B cell (primary cell): ENCODE data around the gene TARBP2. TPM values are rescaled to one million over a fixed set of nuclear protein-coding genes. Genes with fewer than 3 reads are reported as not detected.

Experiments
- ATAC-seq: fragments of 200-7000 bp; cut with Tn5 transposase; one replicate; pipeline ENCODE4 v1.10.0; 2021; ENCODE audit warnings: low read depth, mild to moderate bottlenecking, moderate number of reproducible peaks, moderate library complexity
- CTCF ChIA-PET: fragments of 350-600 bp; sonication (Branson Sonifier 250); formaldehyde crosslinking; loops from one replicate; lab custom pipeline; 2021; ENCODE audit warnings: antibody characterized with exemption, inconsistent platforms; lab: Charles Lee
- POLR2A ChIA-PET: fragments of 350-600 bp; sonication (Branson Sonifier 250); formaldehyde crosslinking; loops from one replicate; lab custom pipeline; 2021; ENCODE audit warnings: antibody characterized with exemption; lab: Charles Lee
- DNase-seq: peaks from one replicate; pipeline ENCODE4 v3.0.0; 2013
- H2AFZ ChIP-seq: 2 replicates; pipeline ENCODE4 v1.6.1; 2012; ENCODE audit warnings: mild to moderate bottlenecking, low read depth, low read length; ENCODE audit not compliant: insufficient read depth, poor library complexity, severe bottlenecking
- H3K27ac ChIP-seq, 2 donors: 1 replicate in 1 of 2; 2 replicates in 1 of 2; pipeline ENCODE4 v1.5.1; 2012 to 2013; ENCODE audit warnings: low read length in 2 of 2, mild to moderate bottlenecking in 2 of 2, moderate library complexity in 1 of 2
- H3K27me3 ChIP-seq, 4 experiments: fragments of 200-600 bp in 1 of 4; sonication (generic) in 1 of 4; replicated peaks in 1 of 4; 1 replicate in 2 of 4; 2 replicates in 2 of 4; pipeline versions ENCODE4 v1.6.1 to v1.7.0; 2013 to 2016; ENCODE audit warnings: low read length in 3 of 4, mild to moderate bottlenecking in 2 of 4, mixed read lengths in 1 of 4, moderate library complexity in 1 of 4; ENCODE audit not compliant: insufficient read depth in 4 of 4, control insufficient read depth in 3 of 4; ENCODE audit errors: control extremely low read depth in 1 of 4
- H3K36me3 ChIP-seq, 2 experiments: replicated peaks in 1 of 2; 1 replicate in 1 of 2; 2 replicates in 1 of 2; pipeline versions ENCODE4 v1.6.1 to v1.7.1; 2013; ENCODE audit warnings: low read length in 1 of 2; ENCODE audit not compliant: insufficient read depth in 2 of 2, control insufficient read depth in 1 of 2; ENCODE audit errors: control extremely low read depth in 1 of 2, extremely low read depth in 1 of 2
- H3K4me1 ChIP-seq, 2 donors: fragments of 200-600 bp in 1 of 2; sonication (generic) in 1 of 2; 1 replicate in 1 of 2; 2 replicates in 1 of 2; pipeline versions ENCODE4 v1.5.1 to v1.6.1; 2013 to 2017; ENCODE audit warnings: low read length in 2 of 2; ENCODE audit not compliant: control insufficient read depth in 2 of 2, insufficient read depth in 2 of 2
- H3K4me2 ChIP-seq: replicated peaks from 2 replicates; pipeline ENCODE3; 2012; ENCODE audit warnings: mild to moderate bottlenecking, low read depth, low read length; ENCODE audit not compliant: poor library complexity, severe bottlenecking
- H3K4me3 ChIP-seq, 5 experiments: fragments of 200-600 bp in 1 of 5; sonication (generic) in 1 of 5; 1 replicate in 3 of 5; 2 replicates in 2 of 5; pipeline versions ENCODE4 v1.5.1 to v1.7.0; 2011 to 2016; ENCODE audit warnings: low read length in 4 of 5, mild to moderate bottlenecking in 4 of 5, low read depth in 2 of 5, control low read depth in 1 of 5, moderate library complexity in 1 of 5; ENCODE audit not compliant: insufficient read depth in 1 of 5; ENCODE audit errors: control extremely low read depth in 1 of 5, extremely low read depth in 1 of 5
- H3K79me2 ChIP-seq: fragments of 200-600 bp; sonication (generic); one replicate; pipeline ENCODE4 v1.6.0; 2016; ENCODE audit warnings: low read length; ENCODE audit not compliant: control insufficient read depth, insufficient read depth
- H3K9ac ChIP-seq: fragments of 200-600 bp; sonication (generic); 2 replicates; pipeline ENCODE4 v1.6.1; 2017; ENCODE audit warnings: mild to moderate bottlenecking, low read length, moderate library complexity
- H3K9me3 ChIP-seq, 3 donors: one replicate each; pipeline versions ENCODE4 v1.6.1 to v1.7.1; 2013; ENCODE audit warnings: low read length in 2 of 3; ENCODE audit not compliant: control insufficient read depth in 2 of 3, insufficient read depth in 1 of 3; ENCODE audit errors: control extremely low read depth in 1 of 3
- H4K20me1 ChIP-seq: 2 replicates; pipeline ENCODE4 v1.6.0; 2012; ENCODE audit warnings: mild to moderate bottlenecking, low read length; ENCODE audit not compliant: insufficient read depth, control insufficient read depth, poor library complexity, severe bottlenecking
- H3K27ac Mint-ChIP-seq: one replicate; pipeline ENCODE4 v1.8.0; 2021; ENCODE audit warnings: mixed read lengths
- H3K27me3 Mint-ChIP-seq: one replicate; pipeline ENCODE4 v1.8.0; 2021; ENCODE audit warnings: mixed read lengths
- H3K4me1 Mint-ChIP-seq: one replicate; pipeline ENCODE4 v1.8.0; 2021; ENCODE audit warnings: mixed read lengths
- H3K4me3 Mint-ChIP-seq: one replicate; pipeline ENCODE4 v1.8.0; 2021; ENCODE audit warnings: mixed read lengths
- H3K9me3 Mint-ChIP-seq: one replicate; pipeline ENCODE4 v1.8.0; 2022; ENCODE audit warnings: mixed read lengths; ENCODE audit not compliant: insufficient read depth
- CTCF ChIP-seq: fragments of 200-600 bp; IDR thresholded peaks from one replicate; pipeline ENCODE4 v1.8.0; 2022; ENCODE audit warnings: antibody characterized with exemption, mild to moderate bottlenecking
- EZH2 ChIP-seq: IDR thresholded peaks from 2 replicates; pipeline ENCODE4 v1.6.1; 2012; ENCODE audit warnings: borderline replicate concordance, low read depth, mild to moderate bottlenecking, moderate library complexity, low read length; ENCODE audit not compliant: insufficient read depth, poor library complexity, severe bottlenecking
- WGBS: methylation state at CpG from one replicate; pipeline ENCODE4 v1.1.5; 2013; ENCODE audit warnings: missing lambda C conversion rate; ENCODE audit not compliant: insufficient coverage; 5-methylcytosine and 5-hydroxymethylcytosine counted together
- intact Hi-C: fragments of 100-400 bp; cut with micrococcal nuclease; formaldehyde crosslinking; loops from one replicate; pipeline ENCODE4 v1.10.0; 2022
- polyA minus RNA-seq: library from RNA; depleted of rRNA, polyadenylated mRNA; stranded (reverse); fragments of >200 nt; gene quantifications from 2 replicates; pipeline ENCODE4 v1.2.3, GENCODE V29; 2012
- polyA plus RNA-seq: library from polyadenylated mRNA; depleted of rRNA; stranded (reverse); fragments of >200 nt; gene quantifications from 2 replicates; pipeline ENCODE4 v1.2.3, GENCODE V29; 2012
- total RNA-seq, 2 donors: library from RNA; stranded (reverse); fragments of 120-200 nt in 1 of 2; gene quantifications; 1 replicate in 1 of 2; 2 replicates in 1 of 2; pipeline versions ENCODE4 v1.2.3 to v1.2.4, GENCODE V29; 2013 to 2022

The TARBP2 gene
- total RNA-seq (36.3 and 41.6 TPM in 2 replicates), polyA plus RNA-seq (47.2 and 65.5 TPM in 2 replicates), polyA minus RNA-seq (24.3 and 25.6 TPM in 2 replicates)
- 27.9 TPM for total RNA-seq (2013)

DNA sequence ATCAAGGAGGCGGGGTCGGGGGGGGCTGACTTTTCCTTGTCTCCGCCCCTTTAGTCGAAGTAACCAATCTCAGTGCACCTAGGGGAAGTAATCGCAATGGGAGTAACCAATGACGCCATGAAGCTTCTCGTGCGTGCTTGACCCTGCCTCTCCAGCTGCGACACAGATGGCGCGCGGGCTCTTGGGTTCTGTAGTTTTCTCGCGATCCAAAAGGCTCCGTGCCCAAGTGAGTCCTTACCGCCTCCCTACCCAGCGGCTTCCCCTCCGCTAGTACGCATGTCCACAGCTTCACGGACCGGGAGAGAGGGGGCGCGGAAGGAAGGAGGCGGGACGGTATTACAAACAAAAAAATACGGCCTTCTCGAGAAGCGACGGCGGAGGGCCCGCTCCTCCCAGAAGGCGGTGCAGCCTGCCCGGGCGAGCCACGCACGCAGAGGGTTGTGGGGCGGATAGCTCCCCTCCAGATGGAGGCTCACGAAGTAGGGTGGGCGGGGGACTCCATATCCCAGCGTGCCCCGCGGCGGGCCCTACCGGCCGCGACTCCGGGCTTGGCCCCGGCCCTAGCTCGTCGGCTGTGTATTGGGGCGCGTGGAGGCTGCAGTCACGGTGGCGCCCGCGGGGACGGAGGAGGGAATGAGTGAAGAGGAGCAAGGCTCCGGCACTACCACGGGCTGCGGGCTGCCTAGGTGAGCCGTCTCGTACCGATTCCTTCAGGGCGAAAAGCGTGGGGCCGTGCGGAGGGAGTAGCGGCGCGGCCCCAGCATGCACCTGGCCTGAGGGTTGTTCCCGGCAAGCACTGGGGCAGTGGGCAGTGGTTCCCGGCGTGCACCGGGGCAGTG, at the start of gene TARBP2:
TSS of gene TARBP2 (plus strand) at position 508 of the 839 bp plus-strand sequence. CDS start at position 634, 126 bp downstream.
- Mint-ChIP-seq H3K4me3 (peak within 1 kb of the TSS; percentile 92), H3K27ac (peak within 1 kb of the TSS; percentile 97), H3K9me3 (no peaks in the 10 kb centered on the region), H3K27me3 (no peaks in the 10 kb centered on the region), H3K4me1 (peaks cover 29% of the 10 kb centered on the region)
- peaks cover 0 to 17% of the 10 kb centered on the region in 2 experiments for H3K36me3 ChIP-seq
- peaks cover 0 to 6% (median 0%) of the 10 kb centered on the region in 3 donors for H3K9me3 ChIP-seq
- DNase-seq: peak; percentile 99
- intact Hi-C loops: loop anchor here (1.0 to 2.0 kb wide), 11 partner anchors 8 to 495 kb away; partner anchors contain the start of genes ATF7, CALCOCO1, CSAD and EIF4B
- H3K4me3 ChIP-seq: peak within 1 kb of the TSS; percentile 65 to 94 (median 76)
- no peaks in the 10 kb centered on the region for H4K20me1 ChIP-seq
- POLR2A ChIA-PET: interaction anchor here (0.6 to 2.6 kb wide), 15 partner anchors 7 to 422 kb away, joined by 3 to 15 read pairs (median 3); partner anchors contain the start of genes AAAS, ATP5MC2, PRR13 and SP1
- H3K27ac ChIP-seq: peak within 1 kb of the TSS; percentile 95 to 97
- ATAC-seq: peak; percentile 79
- peaks cover 22 to 28% of the 10 kb centered on the region in 2 donors for H3K4me1 ChIP-seq
- peaks cover 21% of the 10 kb centered on the region for H3K79me2 ChIP-seq
- H3K9ac ChIP-seq: peak within 1 kb of the TSS; percentile 99
- H2AFZ ChIP-seq: peak within 1 kb of the TSS; percentile 94
- CTCF ChIA-PET: interaction anchor here (0.9 to 3.5 kb wide), 13 partner anchors 8 to 287 kb away, joined by 3 to 27 read pairs (median 5); partner anchors contain the start of genes AAAS and SP1
- H3K27me3 ChIP-seq: no peaks in the 10 kb centered on the region
- WGBS: under 1% methylated on average over 71 of the region's 74 CpGs
- peak within 1 kb of the TSS; percentile 85 for H3K4me2 ChIP-seq
- TF ChIP-seq CTCF (no peak), EZH2 (no peak)
